Measurements from ENCODE around the gene CORIN.
"Not testable (repeated sequence)": the region's sequence is repeated elsewhere in the genome, so short reads cannot be mapped to it uniquely, and the experiment has no call there.

Gene CORIN

GRCh38 chr4:47763279-47763678, 74.6 kb downstream of the CORIN start:
- DNase-seq, result no peak

- DNase-seq, result no peak
Measured at GRCh38 chr4:47762376-47763266, 75.2 kb downstream of the CORIN start.

DNA sequence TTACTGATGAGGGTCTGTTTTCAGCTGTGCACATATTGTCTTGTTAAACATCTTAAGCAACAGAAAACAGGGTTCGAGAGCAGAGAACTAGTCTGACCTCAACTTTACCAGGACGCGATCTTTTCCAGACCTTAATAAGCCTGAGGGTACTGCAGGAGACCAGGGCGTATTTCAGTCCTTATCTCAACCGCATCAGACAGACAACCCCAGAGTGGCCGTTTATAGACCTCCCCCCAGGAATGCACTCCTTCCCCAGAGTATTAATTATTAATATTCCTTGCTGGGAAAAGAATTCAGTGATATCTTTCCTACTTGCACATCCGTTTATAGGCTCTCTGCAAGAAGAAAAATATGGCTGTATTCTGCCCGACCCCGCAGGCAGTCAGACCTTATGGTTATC, 84.6 kb downstream of the CORIN start:
- not testable (repeated sequence) for DNase-seq

DNA sequence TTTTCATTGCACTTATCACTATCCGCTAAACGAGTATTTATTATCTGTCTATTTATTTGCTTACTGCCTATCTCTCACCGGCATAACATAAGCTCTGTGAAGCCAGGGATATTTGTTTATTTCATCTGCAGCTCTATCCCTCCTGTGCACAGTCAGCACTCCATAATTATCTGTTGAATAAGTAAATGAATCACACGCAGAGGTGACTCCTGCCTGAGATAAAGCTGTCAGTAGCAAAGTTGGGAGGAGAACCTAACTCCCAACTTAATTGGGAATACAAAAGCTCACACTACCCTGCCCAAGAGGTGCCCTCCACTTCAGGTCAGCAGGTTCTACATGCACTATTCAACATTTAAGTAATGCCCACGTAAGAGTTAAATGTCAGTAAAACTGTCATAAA, 85.7 kb downstream of the CORIN start:
- DNase-seq, result no peak

DNA sequence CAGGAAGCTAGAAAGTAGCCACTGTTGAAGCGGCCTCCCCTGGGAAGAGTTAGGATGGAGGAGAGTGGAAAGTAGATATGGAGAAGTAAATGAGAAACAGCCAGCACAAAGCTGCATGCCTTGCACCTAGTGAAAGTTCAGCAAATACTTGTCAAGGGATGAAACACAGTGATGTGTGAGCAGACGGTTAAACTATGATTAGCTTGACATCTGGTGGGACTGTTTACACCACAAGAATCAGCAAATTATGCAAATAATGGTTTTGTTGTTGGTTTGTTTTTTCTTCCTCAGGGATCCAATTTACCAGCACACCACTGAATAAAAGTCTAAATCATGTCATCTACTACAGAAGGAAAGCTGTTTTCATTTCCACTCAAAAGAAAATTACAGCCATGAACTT, 87.1 kb downstream of the CORIN start:
- no peak for DNase-seq

DNA sequence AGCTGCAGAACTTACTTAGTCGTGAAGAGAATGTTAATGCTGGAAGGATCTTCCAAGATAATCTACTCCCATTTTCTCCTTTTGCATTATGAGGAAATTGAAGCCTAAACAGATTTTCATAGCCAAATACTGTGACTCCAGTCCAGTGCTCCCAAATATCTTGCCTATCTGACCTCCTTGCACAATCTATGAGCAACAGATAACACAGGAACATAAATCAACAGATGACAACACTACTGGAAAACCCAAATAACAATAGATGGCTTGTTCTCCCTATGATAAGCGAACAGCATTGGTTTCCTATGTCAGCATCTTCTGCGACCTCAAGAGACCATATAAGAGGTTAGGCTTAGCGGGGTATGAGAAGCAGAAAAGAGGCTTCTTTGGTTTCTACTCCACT, 88.0 kb downstream of the CORIN start:
- no peak for DNase-seq

- no peak for DNase-seq
Measured at GRCh38 chr4:47749060-47749459, 88.8 kb downstream of the CORIN start.

DNA sequence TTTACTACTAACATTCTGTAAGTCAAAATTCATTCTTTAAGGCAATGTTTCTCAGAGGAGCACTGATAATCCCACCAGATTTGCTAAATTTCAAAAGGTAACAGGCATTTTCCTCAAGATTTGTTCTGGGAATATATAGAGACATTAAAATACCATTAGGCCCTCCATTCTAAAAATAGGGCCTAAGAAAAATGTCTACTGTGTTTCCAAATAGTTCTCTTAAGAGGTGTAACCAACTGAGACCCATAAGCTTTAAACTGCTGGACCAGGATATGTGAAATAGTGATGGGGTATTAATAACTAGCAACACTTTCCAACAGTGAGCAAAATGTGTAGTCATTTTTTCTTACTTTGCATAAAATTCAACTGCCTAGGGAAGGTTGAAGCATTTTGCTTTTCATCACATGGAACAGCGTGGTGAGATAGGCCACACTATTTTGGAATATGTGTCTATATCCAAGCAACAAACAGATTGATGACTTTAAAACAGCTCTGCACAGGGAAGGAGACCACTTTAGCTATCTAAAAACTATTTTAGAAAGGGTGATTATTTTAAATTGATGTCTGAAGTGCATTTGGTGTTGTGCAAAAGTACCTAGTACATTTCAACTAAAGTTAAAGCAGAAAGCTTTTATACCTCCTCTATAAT, 89.9 kb downstream of the CORIN start:
- DNase-seq, result no peak

GRCh38 chr4:47747211-47747610, 90.7 kb downstream of the CORIN start:
- DNase-seq, result no peak

DNA sequence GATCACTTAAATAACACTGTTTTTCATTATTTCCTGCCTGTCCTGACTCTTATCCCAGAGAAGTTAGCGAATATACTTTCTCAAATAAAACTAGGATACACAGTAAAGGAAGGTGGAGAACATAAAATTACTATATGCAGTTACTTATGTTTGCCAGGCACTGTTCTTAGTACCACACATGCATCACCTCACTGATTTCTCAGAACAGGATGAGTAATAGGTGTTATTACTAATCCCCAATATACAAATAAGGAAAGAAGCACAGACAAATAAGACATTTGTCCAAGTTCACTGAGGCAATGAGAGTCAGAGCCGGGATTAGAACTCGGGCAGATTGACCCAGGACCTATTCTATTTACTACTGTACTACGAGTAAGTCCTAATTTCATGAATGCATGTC, 91.7 kb downstream of the CORIN start:
- DNase-seq, result no peak

DNA sequence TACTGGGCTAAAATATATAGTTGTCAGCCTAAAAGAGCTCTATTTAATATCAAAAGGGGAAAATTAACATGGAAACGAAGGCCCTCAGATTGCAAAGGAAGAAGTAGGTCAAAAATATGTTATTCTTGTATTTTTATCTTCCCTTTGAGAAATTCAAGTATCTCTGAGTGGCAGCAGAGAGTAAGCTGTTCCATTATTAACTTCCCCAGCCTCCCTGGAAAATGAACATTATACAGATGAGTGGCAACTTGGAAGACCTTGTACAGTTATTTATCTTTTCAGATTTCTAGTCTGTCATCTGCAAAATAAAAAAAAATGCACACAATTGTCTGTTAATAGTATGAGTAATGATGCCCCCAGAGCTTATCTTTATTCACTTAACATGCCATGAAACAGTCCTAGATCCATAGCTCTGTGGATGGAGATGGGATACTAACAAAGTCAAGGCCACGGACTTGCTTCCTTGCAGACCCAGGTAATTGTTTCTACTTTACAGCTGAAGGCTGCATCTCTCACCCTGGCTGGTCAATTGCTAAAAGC, 93.0 kb downstream of the CORIN start:
- no peak for DNase-seq

GRCh38 chr4:47744253-47744652, 93.6 kb downstream of the CORIN start:
- DNase-seq, result no peak

- no peak for DNase-seq
Measured at GRCh38 chr4:47741200-47741599, 96.7 kb downstream of the CORIN start.

- no peak for DNase-seq
Measured at GRCh38 chr4:47737326-47737725, 100.5 kb downstream of the CORIN start.

GRCh38 chr4:47736555-47736954, 101.3 kb downstream of the CORIN start:
- no peak for DNase-seq

DNA sequence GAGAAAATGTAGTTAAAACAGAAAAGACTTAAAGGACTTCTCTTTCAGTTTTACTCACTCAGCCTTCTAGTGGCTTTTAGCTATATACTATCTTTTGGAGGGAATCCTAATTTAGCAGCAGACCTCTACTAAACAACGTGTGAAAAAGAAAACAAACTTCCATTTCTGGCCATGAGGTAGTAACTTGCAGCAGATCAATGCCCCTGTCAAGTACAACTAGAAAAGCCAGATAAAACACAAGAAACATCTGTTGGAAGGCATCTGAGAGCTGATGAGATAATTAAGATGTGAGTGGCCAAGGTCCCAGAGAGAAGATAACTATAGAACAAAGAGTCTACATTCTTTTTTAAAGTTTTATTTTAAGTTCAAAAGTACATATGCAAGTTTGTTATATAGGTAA, 101.7 kb downstream of the CORIN start:
- DNase-seq, result no peak

GRCh38 chr4:47733302-47734175, 104.3 kb downstream of the CORIN start:
- DNase-seq, result no peak

- no peak for DNase-seq
Measured at GRCh38 chr4:47731182-47731581, 106.7 kb downstream of the CORIN start.

- DNase-seq, result no peak
Measured at GRCh38 chr4:47729131-47729680, 108.7 kb downstream of the CORIN start.

GRCh38 chr4:47721892-47722575, 115.8 kb downstream of the CORIN start:
- no peak for DNase-seq

DNA sequence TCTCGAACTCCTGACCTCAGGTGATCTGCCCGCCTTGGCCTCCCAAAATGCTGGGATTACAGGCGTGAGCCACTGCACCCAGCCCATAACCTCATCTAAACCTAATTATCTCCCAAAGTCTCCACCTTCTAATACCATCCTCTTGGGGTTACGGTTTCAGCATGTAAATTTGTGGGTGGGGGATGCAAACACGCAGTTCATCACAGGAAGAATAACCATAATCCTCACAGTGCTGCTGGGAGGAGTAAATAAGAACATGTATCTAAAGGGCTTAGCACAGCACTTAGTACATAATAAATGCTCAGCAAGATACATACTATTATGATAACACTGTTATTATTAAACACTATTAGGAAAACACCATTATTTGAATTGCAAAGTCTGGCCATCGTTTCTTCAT, 116.4 kb downstream of the CORIN start:
- DNase-seq, result no peak

- DNase-seq, result no peak
Measured at GRCh38 chr4:47720787-47721186, 117.1 kb downstream of the CORIN start.
